Middle frontal gyrus (tissue), 1 donor: ENCODE results near the gene NXN.

Experiments used
- DNase-seq: peaks from one replicate; pipeline ENCODE4 v3.0.0-alpha.2; 2015; ENCODE audit warnings: low spot score; ENCODE audit errors: extremely low spot score

Gene NXN

GRCh38 chr17:979539-980405 lies at the start of gene NXN:
Gene NXN (minus strand): TSS chr17:979776.
- no peak for DNase-seq

DNA sequence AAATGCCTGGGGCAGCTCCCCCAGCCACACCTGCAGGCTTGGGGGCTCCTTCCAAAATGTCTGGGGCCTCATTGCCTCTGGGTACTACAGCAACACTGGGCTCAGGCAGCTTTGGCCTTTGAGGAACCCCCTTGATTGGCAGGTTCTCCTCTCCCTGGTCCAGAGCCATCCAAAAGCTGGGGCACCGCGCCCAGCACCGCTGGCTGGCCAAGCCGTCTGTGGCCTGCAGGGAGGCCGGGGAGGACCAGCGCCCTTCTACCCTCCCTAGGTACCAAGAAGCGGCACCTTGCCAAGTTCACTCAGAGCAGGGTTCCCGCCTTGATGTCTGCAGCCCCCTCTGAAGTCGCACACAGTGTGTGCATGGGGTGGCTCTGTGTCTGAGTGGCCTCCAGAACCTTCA lies 47.5 kb upstream of the NXN start:
- DNase-seq, result no peak

- DNase-seq, result no peak
Measured at GRCh38 chr17:1026599-1026975, 47.0 kb upstream of the NXN start.

GRCh38 chr17:1025733-1026598 lies 46.4 kb upstream of the NXN start:
- DNase-seq, result no peak

DNA sequence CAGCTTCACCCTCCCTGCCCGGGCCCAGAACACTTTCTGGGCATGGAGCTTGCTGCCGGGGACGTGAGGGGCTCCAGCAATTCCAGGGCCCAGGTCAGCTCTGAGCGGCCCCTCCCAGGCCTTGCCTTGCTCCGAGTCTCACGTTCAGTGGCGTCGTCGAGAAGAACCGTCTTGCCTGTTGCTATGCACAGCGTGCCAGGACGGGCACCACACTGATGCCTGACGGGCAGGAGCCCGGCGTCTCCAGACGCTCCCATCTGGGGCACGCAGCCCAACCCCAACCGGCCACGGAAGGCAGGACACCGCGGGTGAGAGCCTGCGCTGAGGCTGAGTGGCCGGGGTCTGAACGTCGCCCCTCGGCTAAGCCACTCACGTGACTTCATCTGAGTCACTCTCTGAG lies 44.5 kb upstream of the NXN start:
- DNase-seq, result no peak

DNA sequence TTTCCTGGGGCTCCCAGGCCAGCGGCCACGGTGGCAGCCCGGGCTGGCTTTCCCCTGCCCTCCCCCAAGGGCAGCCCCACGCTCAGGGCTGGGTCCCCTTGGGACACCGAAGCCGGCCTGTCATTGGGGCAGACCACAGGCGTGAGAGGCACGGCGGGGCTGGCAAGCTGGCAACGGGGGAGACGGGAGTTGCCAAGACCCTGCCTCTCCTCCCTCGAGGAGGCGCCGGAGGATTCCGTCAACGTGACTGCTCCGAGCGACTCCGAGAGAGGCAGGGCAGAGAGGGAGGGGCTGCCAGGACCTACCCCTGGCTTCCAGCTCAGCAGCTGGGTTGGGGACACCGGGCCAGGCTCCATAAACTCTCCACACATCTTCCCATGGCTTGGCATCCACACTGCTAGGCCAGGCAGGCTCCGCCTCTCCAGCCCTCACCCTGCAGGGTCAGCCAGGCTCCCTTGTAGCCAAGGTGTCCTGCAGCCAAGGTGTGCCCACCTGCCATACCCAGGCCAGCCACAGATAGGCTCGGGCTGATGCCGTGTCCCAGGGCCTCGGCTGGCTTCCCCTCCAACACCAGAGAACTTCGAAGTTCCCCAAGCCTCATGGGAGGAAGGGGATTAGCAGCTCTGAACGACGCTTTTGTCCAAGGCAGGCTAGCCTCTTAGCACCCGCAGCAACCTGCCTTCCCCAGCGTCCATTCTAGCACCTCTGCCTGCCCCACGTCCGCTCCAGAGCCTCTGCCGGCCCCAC lies 42.9 kb upstream of the NXN start:
- no peak for DNase-seq

DNA sequence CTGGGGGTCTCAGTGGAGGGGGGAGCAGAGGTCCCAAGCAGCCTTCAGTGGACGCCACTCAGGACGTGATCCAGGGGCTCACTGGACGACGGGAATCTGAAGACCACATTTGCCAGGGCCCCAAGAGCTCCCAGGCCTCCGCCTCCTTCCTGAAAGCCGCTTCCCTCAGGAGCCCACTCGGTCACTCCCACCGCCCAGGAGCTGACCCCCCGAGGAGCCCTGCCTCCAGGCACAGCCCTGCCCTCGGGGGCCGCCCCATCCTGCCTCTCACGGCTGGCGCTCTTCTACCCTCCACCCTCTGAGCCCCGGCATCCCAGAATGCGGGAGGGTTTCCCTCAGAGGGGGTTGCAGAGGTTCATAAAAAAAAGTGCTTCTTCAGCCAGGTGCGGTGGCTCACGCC lies 41.6 kb upstream of the NXN start:
- DNase-seq, result no peak

DNA sequence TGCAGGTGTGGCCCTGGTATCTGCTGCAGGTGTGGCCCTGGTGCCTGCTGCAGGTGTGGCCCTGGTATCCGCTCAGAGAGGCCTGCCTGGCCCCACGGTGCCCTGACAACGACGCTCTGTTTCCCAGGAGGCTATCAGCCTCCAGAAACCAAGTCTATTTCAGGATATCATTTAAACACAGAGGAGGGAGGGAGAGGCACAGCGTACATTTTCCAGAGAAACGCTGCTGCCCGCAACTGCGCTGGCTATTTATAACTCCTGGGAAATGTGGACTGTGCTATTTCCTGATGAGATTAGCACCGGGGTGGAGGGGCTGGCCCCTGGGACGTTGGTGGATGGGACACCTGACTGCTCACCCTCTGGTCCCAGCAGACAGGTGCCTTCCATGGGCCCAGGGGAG lies 39.9 kb upstream of the NXN start:
- DNase-seq, result no peak

DNA sequence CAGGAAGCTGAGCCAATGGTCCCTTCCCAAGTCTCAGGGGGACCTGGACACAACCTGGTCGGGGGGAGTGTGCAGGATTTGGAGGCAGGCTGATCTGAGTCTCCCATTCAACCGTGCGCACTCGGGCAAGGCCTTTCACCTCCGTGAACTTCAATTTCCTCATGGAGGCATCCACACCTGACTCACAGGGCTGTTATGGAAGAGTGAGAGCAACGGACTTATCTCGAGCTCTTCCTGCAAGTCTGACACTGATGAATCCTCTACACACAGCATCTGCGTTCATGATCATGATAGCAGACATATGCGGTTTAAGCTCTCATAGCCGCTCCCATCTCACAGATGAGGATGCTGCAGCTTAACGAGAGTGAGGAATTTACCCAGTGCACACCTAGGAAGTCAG lies 39.0 kb upstream of the NXN start:
- no peak for DNase-seq

GRCh38 chr17:1013729-1014090 lies 34.1 kb upstream of the NXN start:
- DNase-seq, result no peak

- no peak for DNase-seq
Measured at GRCh38 chr17:1012823-1013728, 33.5 kb upstream of the NXN start.

- no peak for DNase-seq
Measured at GRCh38 chr17:1011760-1012735, 32.5 kb upstream of the NXN start.

DNA sequence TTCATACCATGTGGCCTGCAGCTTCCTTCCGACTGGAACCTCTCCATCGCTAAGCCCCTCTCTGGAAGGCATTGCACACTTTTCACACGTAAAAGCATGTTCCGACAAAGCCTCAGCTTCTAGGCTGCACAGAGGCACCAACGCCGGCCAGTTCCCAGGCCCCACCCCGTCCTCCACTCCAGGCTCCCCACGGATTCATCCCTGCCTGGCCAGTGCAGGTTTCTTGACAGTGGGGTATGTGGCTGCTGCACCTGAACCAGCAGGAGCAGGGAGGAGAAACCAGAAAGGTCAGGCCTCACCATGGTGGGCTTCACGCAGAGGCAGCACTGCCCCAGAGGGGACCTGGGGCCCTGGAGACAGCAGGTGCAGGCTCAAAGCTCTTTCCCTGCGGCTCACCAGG lies 31.6 kb upstream of the NXN start:
- DNase-seq, result no peak

GRCh38 chr17:1010586-1010985 lies 31.0 kb upstream of the NXN start:
- no peak for DNase-seq

GRCh38 chr17:1010086-1010450 lies 30.5 kb upstream of the NXN start:
- DNase-seq, result no peak

DNA sequence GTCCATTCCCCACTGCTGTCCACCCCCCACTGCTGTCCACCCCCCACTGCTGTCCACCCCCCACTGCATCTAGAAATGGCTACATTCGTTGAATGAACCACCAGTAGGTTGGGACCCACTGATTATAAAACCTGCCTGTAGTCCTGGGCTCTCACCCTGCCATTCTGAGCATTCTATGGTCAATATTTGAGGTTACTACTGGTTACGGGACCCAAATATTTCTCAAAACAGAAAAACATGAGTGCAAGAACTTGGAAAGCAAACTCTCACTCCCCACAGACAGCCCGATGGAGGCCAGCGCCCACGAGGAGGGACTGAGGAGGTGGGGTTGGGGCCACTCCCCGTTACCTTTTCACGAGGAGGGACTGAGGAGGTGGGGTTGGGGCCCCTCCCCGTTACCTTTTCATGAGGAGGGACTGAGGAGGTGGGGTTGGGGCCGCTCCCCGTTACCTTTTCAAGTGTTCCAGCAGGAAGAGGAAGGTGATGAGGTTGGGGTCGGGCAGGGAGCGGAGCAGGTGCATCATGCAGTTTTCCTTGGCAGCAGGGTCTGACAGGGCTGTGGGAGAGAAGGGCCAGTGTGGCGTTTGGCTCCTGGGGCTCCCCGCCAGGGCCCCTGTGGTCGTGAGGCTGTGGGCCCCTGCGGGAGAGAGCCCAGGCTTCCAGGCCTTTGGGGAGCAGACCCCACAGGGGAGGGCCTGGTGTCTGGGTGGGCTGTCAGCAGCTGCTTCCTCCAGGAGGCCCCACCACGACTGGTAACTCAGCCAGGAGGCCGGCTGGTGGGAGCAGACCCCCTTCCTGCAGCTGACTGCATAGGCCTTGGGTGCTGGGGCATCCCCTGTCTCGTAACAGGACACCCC lies 29.9 kb upstream of the NXN start:
- no peak for DNase-seq

GRCh38 chr17:1008008-1008761 lies 28.6 kb upstream of the NXN start:
- DNase-seq, result no peak
